Transverse colon (tissue), 4 donors: ENCODE results near the gene FLVCR2.

Source experiments
- EP300 ChIP-seq: sonication (generic); formaldehyde crosslinking; IDR thresholded peaks from one replicate; pipeline ENCODE4 v1.6.1; 2017; ENCODE audit warnings: antibody characterized with exemption, low read depth
- POLR2A ChIP-seq: fragments of 450-650 bp; IDR thresholded peaks from one replicate; pipeline ENCODE4 v1.6.1; 2016; ENCODE audit warnings: antibody characterized with exemption, mild to moderate bottlenecking, moderate library complexity
- POLR2AphosphoS5 ChIP-seq, 3 donors: sonication (generic); formaldehyde crosslinking; IDR thresholded peaks; one replicate each; pipeline ENCODE4 v1.6.1; 2016; ENCODE audit warnings: antibody characterized with exemption in 3 of 3
- TF ChIP-seq, protein P1 (sequence below), 5 experiments: fragments of 200-600 bp in 3 of 5; fragments of 450-650 bp in 2 of 5; sonication (generic) in 3 of 5; IDR thresholded peaks; 1 replicate in 2 of 5; 2 replicates in 3 of 5; pipeline ENCODE4 v1.5.1; 2016 to 2017; ENCODE audit warnings: antibody characterized with exemption in 5 of 5, inconsistent platforms in 3 of 5, mild to moderate bottlenecking in 2 of 5, moderate library complexity in 1 of 5

DNA sequence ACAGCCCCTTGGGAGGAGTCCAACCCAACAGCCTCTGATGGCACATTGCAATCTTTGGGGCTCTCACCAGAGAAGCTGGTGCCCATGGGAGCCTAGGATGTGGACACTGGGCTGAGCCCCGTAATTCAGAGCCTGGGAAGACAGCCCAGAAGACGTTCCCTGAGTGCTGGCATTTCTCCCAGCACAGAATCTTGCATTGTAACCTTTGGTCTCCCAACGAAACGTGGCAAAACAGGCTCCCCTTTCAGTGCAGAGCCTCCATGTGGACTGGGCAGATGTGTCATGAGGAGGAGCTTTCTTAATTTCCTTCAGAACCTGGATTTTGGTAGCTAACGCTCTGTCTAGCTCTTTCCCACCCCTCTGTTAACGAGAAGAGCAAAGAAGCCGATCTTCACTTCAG is 29.9 kb upstream of the FLVCR2 start:
- TF ChIP-seq POLR2AphosphoS5 (IDR thresholded peaks at IDR 0.05) (no peak), EP300 (no peak), POLR2A (no peak)
- TF ChIP-seq, protein P1, sequence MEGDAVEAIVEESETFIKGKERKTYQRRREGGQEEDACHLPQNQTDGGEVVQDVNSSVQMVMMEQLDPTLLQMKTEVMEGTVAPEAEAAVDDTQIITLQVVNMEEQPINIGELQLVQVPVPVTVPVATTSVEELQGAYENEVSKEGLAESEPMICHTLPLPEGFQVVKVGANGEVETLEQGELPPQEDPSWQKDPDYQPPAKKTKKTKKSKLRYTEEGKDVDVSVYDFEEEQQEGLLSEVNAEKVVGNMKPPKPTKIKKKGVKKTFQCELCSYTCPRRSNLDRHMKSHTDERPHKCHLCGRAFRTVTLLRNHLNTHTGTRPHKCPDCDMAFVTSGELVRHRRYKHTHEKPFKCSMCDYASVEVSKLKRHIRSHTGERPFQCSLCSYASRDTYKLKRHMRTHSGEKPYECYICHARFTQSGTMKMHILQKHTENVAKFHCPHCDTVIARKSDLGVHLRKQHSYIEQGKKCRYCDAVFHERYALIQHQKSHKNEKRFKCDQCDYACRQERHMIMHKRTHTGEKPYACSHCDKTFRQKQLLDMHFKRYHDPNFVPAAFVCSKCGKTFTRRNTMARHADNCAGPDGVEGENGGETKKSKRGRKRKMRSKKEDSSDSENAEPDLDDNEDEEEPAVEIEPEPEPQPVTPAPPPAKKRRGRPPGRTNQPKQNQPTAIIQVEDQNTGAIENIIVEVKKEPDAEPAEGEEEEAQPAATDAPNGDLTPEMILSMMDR (IDR thresholded peaks at IDR 0.05): no peak
